Measurements from ENCODE around the gene FCMR.

The FCMR gene

DNA sequence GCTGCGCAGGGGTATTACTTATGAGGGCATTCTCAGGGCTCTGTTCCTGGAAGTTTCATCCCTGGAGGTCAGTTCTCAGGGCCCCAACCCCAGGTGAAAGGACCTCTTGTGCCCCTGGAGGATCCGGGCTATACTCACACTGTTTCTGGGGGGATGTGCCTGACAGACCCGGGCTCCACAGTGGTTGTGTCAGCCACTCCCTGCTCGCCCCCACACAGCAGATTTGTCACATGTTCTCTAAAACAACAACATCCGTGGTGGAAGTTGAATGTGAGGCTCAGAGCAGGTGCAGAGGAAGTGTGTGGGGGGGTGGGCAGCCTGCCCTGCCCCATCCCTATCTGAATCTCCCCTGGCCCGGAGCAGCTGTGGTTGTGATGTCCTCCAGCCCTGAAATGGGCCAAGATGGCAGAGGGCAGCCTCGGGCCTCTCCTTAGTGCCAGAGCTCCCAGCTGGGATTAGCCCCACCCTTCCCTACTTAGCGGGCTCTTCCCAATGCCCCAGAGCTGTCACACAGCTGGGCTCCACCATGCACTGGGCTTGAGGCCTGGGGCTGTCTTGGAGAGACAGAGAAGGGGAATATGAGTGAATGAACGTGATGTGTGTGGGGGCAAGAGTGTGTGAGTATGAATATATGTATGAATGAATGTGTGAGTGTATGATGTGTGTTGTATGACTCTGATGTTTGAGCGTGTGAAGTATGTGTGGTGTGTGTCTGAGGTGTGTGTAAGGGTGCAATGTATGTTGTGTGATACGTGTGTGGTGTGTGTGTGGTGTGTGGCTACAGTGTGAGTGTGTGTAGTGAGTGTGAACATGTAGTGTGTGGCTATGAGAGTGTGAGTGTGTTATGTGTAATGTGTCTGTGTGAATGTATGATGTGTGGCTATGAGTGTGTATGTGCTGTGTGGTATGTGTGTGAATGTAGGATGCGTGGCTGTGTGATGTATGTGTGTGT lies 1.5 kb upstream of the FCMR start:
- DNase-seq (ENCODE audit: low read depth) = no peak

DNA sequence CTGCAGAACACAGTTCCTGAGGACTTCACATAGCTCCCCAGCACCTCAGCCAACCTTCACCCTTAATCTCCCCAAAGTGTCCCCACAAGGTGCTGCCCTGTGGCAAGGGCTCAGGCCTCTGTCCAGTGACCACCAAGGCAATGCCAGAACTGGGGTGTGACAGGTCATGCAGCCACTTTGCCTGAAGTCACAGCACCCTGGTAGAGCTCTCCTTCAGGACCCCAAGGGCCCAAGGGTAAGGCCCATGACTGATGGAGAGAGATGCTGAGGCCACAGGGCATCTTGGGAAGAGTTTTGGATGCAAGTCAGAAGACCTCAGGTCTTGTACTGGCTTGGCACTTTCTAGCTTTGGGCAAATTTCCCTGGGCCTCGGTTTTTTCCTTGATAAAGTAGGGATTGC lies 783 bp upstream of the FCMR start:
- DNase-seq (ENCODE audit: low read depth) = no peak

DNA sequence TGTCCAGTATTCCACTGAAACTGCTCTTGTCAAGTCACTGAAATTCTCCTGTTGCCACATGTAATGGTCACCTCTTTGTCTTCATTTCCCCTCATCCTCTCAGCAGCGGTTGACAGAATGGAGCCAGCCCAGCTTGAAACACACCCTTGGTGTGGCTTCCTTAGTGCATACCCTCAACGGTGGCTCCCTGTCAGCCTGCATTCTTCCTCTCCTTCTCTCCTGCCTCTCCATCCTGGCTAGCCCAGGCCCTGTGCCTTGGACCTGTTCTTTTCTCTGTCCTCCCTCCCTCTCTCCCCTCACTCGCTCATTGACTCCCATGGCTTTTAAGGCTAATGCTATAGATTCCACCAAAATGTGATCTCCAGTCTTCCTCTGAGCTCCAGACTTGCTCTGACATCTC lies 3.7 kb downstream of the FCMR start:
- DNase-seq (ENCODE audit: low read depth) = no peak

DNA sequence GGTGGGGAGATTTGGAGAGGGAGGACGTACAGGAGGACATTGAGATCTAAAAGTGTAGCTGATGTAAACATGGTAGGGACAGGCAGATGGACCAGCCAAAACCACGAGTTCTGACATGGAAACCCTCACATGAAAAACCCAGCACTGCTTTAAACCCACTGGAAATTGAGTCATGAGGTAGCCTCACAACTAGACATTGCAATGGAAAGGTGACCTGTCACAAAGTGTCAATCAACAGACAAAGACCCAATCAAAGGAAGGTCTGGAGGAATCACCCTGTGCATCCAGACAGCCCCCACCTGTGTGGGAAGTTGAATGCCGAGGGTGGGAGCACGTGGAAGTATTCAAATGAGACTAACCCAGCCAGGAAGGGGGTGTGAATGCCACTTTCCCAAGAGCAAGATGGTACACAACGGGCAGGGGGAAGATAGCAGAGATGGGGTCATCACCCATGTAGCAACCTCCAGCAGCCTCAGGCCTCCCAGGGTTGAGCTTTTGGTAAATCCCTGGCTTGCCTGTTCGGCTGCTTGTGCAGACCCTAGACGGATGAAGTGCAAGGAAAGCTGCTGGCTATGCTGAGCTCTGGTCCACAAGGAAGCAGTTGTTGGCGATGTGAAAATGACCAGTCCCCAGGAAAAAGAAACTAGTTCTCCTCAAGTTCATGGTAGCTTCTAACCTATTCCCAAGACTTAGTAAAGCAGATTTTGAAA lies 5.6 kb downstream of the FCMR start:
- DNase-seq (ENCODE audit: low read depth) = no peak

DNA sequence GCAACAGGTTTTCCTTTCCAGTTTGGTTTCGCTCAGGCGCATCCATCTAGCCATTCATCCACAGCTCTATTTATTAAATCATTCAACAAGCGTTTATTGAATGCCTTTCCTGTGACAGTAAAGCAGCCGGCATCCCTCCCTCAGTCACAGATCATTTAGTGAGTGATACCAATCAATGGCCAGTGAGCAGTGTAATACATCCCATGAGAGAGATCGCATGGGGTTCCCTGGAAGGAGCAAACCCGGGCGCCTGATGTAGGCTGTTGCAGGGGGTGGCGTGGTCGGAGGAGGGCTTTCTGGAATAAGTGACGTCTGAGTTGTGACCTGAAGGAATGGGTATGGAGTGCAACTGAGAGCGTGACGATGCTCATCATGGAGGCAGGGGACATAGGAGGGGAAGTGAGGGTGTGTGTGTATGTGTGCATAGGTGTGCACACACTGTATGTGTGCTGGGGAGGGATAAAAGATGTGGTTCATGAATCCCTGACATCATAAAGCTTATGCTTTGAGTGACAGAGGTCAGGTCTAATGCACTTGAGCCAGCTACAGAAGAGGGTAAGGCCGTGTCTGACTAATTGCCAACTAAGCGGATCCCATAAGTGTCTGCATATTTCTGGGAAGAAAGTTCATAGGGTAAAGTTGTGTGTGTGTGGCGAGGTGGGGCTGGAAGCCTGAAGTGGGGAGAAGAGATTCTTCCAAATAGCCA lies 6.6 kb downstream of the FCMR start:
- no peak for DNase-seq (ENCODE audit: low read depth)

DNA sequence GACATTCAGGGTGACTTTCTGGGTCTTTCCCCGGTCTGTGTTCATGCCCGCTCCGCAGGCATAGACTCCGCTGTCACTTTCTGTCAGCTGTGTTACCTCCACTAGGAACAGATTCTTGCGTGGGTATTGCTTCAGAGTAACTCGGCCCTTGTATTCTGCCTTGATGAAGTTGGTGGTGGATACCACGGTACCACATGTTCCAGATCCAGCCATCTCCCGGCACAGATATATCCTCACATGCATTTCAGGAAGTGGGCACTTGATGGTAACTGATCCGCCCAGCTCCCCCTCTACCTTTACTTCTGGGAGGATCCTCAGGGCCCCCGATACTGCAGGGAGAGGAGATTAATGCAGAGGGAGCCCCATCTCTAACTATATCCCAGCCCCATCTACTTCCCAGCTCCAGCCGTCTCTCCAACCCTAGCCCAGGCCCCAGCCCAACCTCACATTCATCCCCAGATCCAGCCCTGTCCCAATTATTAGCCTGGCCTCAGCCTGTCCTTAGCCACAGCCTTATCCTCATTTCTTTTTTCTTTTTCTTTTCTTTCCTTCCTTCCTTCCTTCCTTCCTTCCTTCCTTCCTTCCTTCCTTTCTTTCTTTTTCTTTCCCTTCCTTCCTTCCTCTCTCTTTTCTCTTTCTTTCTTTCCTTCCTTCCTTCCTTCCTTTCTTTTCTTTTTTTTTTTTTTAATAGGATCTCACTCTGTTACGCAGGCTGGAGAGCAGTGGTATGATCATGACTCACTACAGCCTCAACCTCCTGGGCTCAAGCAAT lies 7.8 kb downstream of the FCMR start:
- DNase-seq (ENCODE audit: low read depth) = no peak

DNA sequence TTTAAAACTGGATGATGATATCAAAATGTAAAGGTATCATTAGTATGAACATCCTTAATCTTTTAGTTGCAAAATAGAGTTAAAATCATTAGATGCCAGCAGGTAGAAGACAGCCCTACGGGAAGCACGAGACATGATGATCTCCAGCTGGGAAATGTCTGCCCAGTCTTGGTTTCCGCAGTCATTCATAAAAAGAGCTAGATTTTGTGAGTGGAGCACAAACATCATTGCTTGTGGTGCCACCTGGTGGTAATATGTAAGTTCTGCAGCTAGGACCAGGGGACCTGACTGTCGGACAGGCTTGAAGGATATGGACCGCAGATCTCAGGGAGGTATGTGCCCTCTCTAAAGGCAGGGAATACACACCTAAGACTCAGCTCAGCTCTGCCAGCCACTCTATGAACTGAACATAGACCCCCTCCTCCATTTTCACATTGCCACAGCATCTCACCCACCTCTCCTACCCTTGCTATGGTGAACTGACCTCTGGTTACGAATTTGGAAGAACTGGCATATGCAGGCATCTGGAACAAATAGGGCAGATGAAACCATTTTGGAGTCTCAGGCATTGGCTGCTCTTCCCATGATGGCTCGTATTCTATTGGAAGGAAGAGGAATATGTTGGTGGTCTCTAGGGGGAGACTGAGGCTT lies 9.2 kb downstream of the FCMR start:
- DNase-seq (ENCODE audit: low read depth) = peak; percentile 68

DNA sequence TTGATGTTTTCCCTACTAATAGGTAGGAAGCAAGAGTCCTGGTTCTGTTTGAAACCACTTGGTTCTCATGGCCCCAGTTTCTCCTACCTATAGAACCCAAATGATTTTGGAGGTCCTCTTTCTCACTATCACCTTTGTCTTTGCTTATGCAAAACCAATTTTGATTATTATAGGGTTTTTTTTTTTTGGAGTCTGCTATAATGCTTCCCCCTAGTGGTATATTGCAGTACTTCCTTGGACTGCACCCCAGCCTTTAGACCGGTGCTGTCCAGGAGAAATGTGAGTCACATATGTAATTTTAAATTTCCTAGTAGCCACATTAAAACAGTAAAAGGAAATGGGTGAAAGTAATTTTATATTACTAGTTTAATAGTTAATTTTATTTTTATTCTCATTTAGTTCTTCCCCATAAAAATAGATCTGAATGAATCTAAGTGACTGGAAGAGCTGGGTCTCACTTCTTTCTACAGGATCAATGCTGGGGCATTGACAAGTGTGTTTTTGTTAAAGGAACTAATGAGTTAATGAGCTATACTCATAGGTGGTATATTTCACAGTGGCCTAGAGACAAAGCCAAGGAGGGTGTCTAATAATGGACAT lies 10.6 kb downstream of the FCMR start:
- DNase-seq (ENCODE audit: low read depth) = peak; percentile 60

DNA sequence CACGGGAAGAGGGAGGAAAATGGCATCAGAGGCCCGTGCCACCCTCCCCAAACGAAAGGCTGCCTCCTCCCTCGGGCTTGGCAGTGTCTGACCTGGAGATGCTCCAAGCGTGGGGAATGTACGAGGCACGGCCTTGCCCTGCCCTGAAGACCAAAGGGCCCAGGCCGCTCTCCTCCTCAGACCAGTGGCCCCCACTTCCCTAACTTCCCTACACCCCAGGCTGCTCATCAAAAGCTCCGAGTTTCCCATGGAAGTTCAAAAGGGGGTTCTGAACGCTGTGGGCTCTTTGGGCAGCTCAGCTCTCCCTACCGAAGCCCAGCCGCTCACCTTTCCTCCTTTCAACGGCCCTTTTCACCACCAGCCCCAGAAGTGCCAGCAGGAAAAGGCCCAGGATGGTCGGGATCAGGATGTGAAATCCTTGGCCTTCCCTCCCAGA lies 11.8 kb downstream of the FCMR start:
- DNase-seq (ENCODE audit: low read depth) = no peak

DNA sequence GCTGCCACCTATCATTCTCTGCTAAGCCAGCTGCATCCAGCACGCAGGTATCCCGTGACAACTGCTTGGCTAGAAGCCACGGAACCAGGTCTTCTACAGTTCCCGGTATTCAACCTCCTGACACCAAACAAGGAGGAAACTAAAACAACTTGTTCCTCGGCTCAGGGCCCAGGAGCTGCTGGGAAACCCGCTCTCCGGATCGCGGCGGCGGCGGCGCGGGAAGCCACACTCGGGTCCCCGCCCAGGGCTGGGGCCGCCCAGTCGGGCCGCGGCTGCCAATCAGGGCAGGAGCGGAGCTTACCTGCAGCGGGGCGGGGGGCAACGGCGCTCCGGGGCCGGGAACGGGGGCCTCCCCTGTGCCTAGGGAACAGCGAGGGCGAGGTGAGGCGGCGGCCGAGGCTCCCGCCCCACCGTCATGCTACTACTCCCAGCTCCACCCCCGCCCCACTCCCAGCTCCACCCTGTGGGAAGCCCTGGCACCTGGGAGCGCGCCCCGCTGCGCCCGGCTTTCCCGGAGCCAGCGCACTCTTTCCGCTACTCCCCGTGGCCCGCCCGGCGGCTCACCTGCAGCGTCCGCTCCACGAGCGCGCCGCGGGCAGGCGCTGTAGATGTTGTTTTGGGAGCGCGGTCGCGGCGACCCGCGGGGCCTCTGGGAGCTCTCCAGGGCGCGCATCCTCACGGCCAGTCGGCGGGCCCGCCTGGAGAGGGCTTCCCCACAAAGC lies 12.4 kb downstream of the FCMR start:
- no peak for DNase-seq (ENCODE audit: low read depth)

DNA sequence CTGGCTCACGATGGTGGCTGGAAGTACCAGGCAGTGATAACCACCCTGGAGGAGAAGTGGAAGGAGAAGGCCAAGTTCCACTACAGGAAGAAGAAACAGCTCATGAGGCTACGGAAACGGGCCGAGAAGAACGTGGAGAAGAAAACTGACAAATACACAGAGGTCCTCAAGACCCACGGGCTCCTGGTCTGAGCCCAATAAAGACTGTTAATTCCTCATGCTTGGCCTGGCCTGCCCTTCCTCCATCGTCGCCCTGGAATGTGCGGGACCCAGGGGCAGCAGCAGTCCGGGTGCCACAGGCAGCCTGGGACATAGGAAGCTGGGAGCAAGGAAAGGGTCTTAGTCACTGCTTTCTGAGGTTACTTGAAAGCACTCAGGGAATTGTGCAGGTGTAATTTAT lies 13.7 kb downstream of the FCMR start:
- no peak for DNase-seq (ENCODE audit: low read depth)

DNA sequence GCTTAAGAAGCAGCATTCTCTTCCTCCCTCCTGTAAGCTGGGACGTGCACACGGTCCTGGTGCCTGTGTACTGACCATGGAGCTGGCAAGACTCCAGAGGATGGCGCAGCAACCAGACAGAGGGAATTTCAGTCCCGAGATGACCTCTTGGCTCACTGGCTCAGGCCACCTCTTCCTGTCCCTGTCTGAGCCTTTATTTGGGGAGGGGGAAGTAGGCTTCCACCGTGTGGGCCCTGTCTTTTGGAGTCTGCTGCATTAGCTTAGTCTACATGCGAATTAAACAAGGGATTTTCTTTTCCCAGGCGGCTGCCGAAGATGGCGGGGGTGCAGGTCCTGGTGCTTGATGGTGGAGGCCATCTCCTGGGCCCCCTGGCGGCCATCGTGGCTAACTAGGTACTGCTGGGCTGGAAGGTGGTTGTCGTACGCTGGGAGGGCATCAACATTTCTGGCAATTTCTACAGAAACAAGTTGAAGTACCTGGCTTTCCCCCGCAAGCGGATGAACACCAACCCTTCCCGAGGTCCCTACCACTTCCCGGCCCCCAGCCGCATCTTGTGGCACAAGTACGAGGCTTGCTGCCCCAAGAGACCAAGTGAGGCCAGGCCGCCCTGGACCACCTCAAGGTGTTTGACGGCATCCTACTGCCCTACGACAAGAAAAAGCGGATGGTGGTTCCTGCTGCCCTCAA lies 14.3 kb downstream of the FCMR start:
- DNase-seq (ENCODE audit: low read depth) = no peak

DNA sequence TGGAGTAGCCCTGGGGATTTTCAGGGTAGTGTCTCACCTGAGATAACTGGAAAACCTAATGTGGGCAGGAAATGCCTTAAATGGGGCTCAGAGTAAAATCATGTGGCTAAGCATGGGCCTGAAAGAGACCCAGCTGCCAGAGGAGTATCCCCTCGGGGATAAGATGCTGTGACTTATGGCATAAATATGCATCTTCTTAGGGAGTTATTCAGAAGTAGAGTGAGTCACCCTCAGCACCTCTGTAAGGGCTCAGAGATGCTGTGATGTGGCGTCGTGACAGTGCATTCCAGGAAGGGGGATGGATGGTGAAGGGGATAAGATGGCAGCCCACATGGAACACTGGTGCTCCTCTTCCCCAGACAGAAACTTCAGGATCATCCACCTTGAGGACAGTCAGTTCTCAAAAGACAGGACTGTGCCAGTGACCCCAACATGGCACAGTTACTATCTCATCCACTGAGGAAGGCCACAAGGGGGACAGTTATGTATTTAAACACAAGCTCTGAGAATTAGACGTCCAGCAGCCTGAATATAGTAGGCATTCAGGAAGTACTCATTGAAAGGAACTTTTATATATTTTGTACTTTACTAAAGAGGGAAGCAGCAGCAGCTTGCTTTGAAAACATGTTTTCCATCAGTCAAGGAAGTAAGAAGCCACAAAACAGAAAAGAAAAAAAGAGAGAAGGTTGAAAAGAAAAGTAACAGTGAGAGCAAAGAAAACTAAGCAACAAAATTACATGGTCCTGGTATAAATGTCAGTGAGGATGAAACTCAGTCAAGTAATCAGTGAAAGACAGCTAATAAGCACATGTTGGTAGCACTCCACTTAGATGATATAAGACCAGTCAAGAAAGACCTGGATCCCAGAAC lies 16.2 kb downstream of the FCMR start:
- peak; percentile 85 for DNase-seq (ENCODE audit: low read depth)

DNA sequence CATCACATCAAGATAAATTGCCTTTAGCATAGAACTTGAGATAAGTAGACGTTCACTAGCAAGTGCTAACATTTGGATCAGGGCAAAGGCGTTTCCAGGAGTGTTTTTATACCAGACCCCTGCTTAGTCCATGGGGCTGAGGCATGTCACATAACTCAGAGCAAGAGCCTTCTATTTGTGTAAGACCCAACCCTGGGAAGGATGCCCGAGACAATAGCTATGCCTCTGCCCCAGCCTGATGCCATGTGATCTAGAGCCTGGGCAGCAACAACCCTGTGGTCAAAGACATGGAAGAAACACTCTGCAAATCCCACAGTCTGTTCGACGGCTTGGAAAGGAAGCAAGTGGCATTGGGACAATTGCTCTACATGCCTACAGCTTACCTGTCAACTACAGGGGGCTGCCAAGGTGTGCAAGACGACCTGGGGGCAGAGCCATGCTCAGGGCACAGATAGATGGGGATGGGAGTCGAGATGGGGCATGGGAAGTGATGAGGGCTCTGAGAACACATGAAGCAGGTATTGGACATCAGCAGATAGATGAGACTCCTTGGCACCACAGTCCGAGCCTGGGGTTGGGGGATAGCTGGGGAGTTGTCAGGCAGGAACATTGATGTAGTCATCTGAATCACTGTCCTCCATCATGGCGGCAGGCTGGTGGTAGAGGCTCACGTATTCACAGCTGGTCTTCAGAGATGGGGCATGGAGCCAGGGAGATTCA lies 17.2 kb downstream of the FCMR start:
- no peak for DNase-seq (ENCODE audit: low read depth)

DNA sequence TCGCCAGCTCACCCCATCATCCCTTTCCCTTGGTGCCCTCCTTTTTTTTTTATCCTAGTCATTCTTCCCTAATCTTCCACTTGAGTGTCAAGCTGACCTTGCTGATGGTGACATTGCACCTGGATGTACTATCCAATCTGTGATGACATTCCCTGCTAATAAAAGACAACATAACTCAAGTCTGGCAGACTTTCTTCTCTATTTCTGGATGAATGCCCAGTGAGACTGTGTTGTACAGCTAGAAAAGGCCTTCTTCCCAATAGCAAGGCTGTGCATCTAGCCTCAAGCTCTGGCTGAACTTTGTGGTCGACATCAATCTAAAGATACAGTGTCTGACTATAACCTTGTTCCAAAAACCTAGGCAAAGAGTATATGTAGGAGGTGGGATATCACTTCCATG lies 18.1 kb downstream of the FCMR start:
- no peak for DNase-seq (ENCODE audit: low read depth)

DNA sequence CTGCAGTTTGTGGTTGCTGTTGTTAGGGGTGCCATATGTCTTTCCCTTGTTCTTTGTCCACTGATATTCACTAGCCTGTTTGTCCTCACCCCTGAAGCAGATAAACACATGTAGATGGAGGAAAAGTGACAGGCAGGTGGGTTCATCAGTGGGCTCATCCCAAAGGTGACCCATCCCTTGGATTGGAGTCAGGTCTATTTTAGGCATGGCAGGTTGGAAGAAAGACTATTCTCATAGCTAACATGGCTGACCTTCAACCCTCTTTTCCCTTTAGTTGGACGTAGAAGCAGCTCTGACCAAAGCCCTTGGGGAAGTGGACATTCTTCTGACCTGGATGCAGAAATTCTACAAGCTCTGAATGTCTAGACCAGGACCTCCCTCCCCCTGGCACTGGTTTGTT lies 19.0 kb downstream of the FCMR start:
- no peak for DNase-seq (ENCODE audit: low read depth)

DNA sequence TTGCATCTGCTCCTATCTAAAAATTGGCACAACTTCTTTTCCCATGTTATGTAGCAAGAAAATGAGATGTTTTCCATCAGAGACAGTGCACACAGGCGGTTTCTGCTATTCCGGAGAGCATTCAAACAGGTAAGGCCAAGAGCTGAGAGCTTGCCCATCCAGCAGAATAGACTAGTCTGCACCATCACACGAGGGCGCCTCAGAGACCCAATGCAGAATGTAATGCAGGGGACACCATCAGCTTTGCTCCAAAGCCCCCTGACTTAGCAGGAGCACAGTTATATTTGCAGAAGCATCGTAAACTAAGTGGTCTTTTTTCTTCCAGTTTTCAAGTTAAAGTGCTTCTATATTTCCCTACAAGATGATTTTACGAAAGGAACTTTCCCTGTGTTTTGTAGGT lies 19.8 kb downstream of the FCMR start:
- no peak for DNase-seq (ENCODE audit: low read depth)

DNA sequence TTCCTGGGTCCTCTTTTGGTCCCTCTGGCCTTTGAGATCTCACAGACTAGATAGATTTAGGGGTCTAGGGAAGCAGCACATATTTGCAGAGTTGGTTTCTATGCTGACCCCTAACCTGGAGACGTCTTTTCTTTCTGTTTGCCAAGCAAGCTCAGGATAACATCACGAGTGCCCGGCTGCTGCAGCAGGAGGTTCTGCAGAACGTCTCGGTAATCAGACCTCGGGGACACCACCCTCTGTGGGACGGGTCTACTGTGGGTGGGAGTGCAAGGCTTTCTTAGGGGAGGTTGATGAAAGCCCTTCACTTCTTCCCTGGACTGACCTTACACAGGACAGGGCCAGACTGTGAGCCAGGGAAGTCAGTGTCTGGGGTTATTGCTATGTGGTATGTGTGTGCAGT lies 21.6 kb downstream of the FCMR start:
- DNase-seq (ENCODE audit: low read depth) = no peak
